ENCODE results near the gene RPS24.

The RPS24 gene

GRCh38 chr10:78028438-78029268, 5.0 kb upstream of the RPS24 start:
- DNase-seq (ENCODE audit: low spot score): peak; percentile 57

- peak; percentile 94 for DNase-seq (ENCODE audit: low spot score)
Measured at GRCh38 chr10:78029269-78030226, 4.1 kb upstream of the RPS24 start, which contains the start of gene POLR3A. TSS of gene POLR3A (minus strand) at chr10:78029515. CDS start at chr10:78029407, 108 bp downstream.

GRCh38 chr10:78033387-78033636, 351 bp upstream of the RPS24 start:
- no peak for DNase-seq (ENCODE audit: low spot score)

GRCh38 chr10:78035025-78035424, 1.4 kb downstream of the RPS24 start:
- no peak for DNase-seq (ENCODE audit: low spot score)

- no peak for DNase-seq (ENCODE audit: low spot score)
Measured at GRCh38 chr10:78035437-78035836, 1.8 kb downstream of the RPS24 start.

GRCh38 chr10:78035933-78036583, 2.4 kb downstream of the RPS24 start:
- DNase-seq (ENCODE audit: low spot score): no peak

GRCh38 chr10:78038105-78038504, 4.4 kb downstream of the RPS24 start:
- DNase-seq (ENCODE audit: low spot score): no peak

GRCh38 chr10:78038791-78039547, 5.3 kb downstream of the RPS24 start:
- no peak for DNase-seq (ENCODE audit: low spot score)

- no peak for DNase-seq (ENCODE audit: low spot score)
Measured at GRCh38 chr10:78039743-78040142, 6.1 kb downstream of the RPS24 start.

GRCh38 chr10:78041170-78042057, 7.8 kb downstream of the RPS24 start:
- DNase-seq (ENCODE audit: low spot score): no peak

- DNase-seq (ENCODE audit: low spot score): no peak
Measured at GRCh38 chr10:78042058-78042751, 8.5 kb downstream of the RPS24 start.

- DNase-seq (ENCODE audit: low spot score): no peak
Measured at GRCh38 chr10:78042752-78043104, 9.1 kb downstream of the RPS24 start.

GRCh38 chr10:78044179-78044578, 10.5 kb downstream of the RPS24 start:
- DNase-seq (ENCODE audit: low spot score): no peak

- no peak for DNase-seq (ENCODE audit: low spot score)
Measured at GRCh38 chr10:78044699-78045098, 11.0 kb downstream of the RPS24 start.

GRCh38 chr10:78045237-78045636, 11.6 kb downstream of the RPS24 start:
- DNase-seq (ENCODE audit: low spot score): no peak

- no peak for DNase-seq (ENCODE audit: low spot score)
Measured at GRCh38 chr10:78045856-78046255, 12.2 kb downstream of the RPS24 start.

GRCh38 chr10:78046711-78047269, 13.1 kb downstream of the RPS24 start:
- DNase-seq (ENCODE audit: low spot score): no peak

GRCh38 chr10:78047314-78047891, 13.7 kb downstream of the RPS24 start:
- peak; percentile 70 for DNase-seq (ENCODE audit: low spot score)

- no peak for DNase-seq (ENCODE audit: low spot score)
Measured at GRCh38 chr10:78049851-78050250, 16.2 kb downstream of the RPS24 start.

Data from hepatic stellate cell (primary cell).